ENCODE results near the gene GATAD2A. TPM values are rescaled to one million over a fixed set of nuclear protein-coding genes. Genes with fewer than 3 reads are reported as not detected.
A peak's percentile ranks its signal among the peaks of the same experiment; 100 is the strongest.

Gene GATAD2A
- total RNA-seq, 2 experiments from 2014 or later = 91.2 to 100 TPM

GRCh38 chr19:19505669-19506326, 100.3 kb downstream of the GATAD2A start:
- no peaks in the 10 kb centered on the region for H3K4me1 Mint-ChIP-seq (ENCODE audit: low read depth)
- no peaks in the 10 kb centered on the region for H3K27me3 Mint-ChIP-seq (ENCODE audit: low read depth)
- CTCF ChIA-PET = no interaction called here
- intact Hi-C loops (cut with micrococcal nuclease) = no loop called here
- no peaks in the 10 kb centered on the region for H3K9me3 Mint-ChIP-seq
- H3K4me3 Mint-ChIP-seq = no peak overlapping the region
- DNase-seq = no peak
- H3K27ac Mint-ChIP-seq = no peak overlapping the region
- H3K36me3 Mint-ChIP-seq (ENCODE audit: low read depth) = peaks cover 19% of the 10 kb centered on the region

GRCh38 chr19:19506592-19506991, 101.1 kb downstream of the GATAD2A start:
- no peaks in the 10 kb centered on the region for H3K9me3 Mint-ChIP-seq
- DNase-seq = no peak
- H3K36me3 Mint-ChIP-seq (ENCODE audit: low read depth) = peaks cover 17% of the 10 kb centered on the region
- H3K27ac Mint-ChIP-seq = peak overlapping the region; percentile 36
- H3K27me3 Mint-ChIP-seq (ENCODE audit: low read depth) = no peaks in the 10 kb centered on the region
- H3K4me3 Mint-ChIP-seq = no peak overlapping the region
- no peaks in the 10 kb centered on the region for H3K4me1 Mint-ChIP-seq (ENCODE audit: low read depth)
- intact Hi-C loops (cut with micrococcal nuclease) = no loop called here
- CTCF ChIA-PET = no interaction called here

GRCh38 chr19:19507354-19507753, 101.9 kb downstream of the GATAD2A start:
- no peak overlapping the region for H3K27ac Mint-ChIP-seq
- H3K36me3 Mint-ChIP-seq (ENCODE audit: low read depth) = peaks cover 13% of the 10 kb centered on the region
- H3K4me3 Mint-ChIP-seq = no peak overlapping the region
- intact Hi-C loops (cut with micrococcal nuclease) = no loop called here
- no peaks in the 10 kb centered on the region for H3K4me1 Mint-ChIP-seq (ENCODE audit: low read depth)
- CTCF ChIA-PET = interaction anchor here (1.1 kb wide), 1 partner anchor 16 kb away, joined by 4 read pairs; no protein-coding TSS in a partner anchor
- no peak for DNase-seq
- H3K9me3 Mint-ChIP-seq = no peaks in the 10 kb centered on the region
- no peaks in the 10 kb centered on the region for H3K27me3 Mint-ChIP-seq (ENCODE audit: low read depth)

- Mint-ChIP-seq H3K27me3 (ENCODE audit: low read depth) (no peaks in the 10 kb centered on the region), H3K4me1 (ENCODE audit: low read depth) (no peaks in the 10 kb centered on the region), H3K27ac (no peak overlapping the region), H3K9me3 (no peaks in the 10 kb centered on the region), H3K4me3 (no peak overlapping the region), H3K36me3 (ENCODE audit: low read depth) (peaks cover 10% of the 10 kb centered on the region)
- CTCF ChIA-PET = interaction anchor here (0.7 to 1.4 kb wide), 5 partner anchors 17 to 1046 kb away, joined by 3 to 4 read pairs (median 3); no protein-coding TSS in a partner anchor
- intact Hi-C loops (cut with micrococcal nuclease) = no loop called here
- no peak for DNase-seq
Measured at GRCh38 chr19:19508217-19508616, 102.7 kb downstream of the GATAD2A start.

GRCh38 chr19:19510432-19510831, 105.0 kb downstream of the GATAD2A start:
- intact Hi-C loops (cut with micrococcal nuclease) = no loop called here
- H3K27ac Mint-ChIP-seq = no peak overlapping the region
- peaks cover 13% of the 10 kb centered on the region for H3K36me3 Mint-ChIP-seq (ENCODE audit: low read depth)
- CTCF ChIA-PET = interaction anchor here (1.2 to 2.7 kb wide), 5 partner anchors 20 to 148 kb away, joined by 3 to 11 read pairs (median 4); partner anchors contain the start of gene GMIP
- peaks cover 2% of the 10 kb centered on the region for H3K4me1 Mint-ChIP-seq (ENCODE audit: low read depth)
- no peaks in the 10 kb centered on the region for H3K9me3 Mint-ChIP-seq
- no peak for DNase-seq
- no peaks in the 10 kb centered on the region for H3K27me3 Mint-ChIP-seq (ENCODE audit: low read depth)
- H3K4me3 Mint-ChIP-seq = no peak overlapping the region

GRCh38 chr19:19513682-19514081, 108.2 kb downstream of the GATAD2A start:
- no peaks in the 10 kb centered on the region for H3K9me3 Mint-ChIP-seq
- intact Hi-C loops (cut with micrococcal nuclease) = no loop called here
- H3K36me3 Mint-ChIP-seq (ENCODE audit: low read depth) = peaks cover 6% of the 10 kb centered on the region
- H3K4me3 Mint-ChIP-seq = peak overlapping the region; percentile 39
- H3K4me1 Mint-ChIP-seq (ENCODE audit: low read depth) = peaks cover 19% of the 10 kb centered on the region
- no peaks in the 10 kb centered on the region for H3K27me3 Mint-ChIP-seq (ENCODE audit: low read depth)
- DNase-seq = no peak
- no peak overlapping the region for H3K27ac Mint-ChIP-seq
- CTCF ChIA-PET = no interaction called here

GRCh38 chr19:19514215-19514657, 108.8 kb downstream of the GATAD2A start:
- Mint-ChIP-seq H3K4me3 (peak overlapping the region; percentile 39), H3K27ac (no peak overlapping the region), H3K4me1 (ENCODE audit: low read depth) (peaks cover 22% of the 10 kb centered on the region), H3K36me3 (ENCODE audit: low read depth) (peaks cover 9% of the 10 kb centered on the region), H3K27me3 (ENCODE audit: low read depth) (no peaks in the 10 kb centered on the region), H3K9me3 (no peaks in the 10 kb centered on the region)
- intact Hi-C loops (cut with micrococcal nuclease) = no loop called here
- CTCF ChIA-PET = no interaction called here
- no peak for DNase-seq

- H3K9me3 Mint-ChIP-seq = no peaks in the 10 kb centered on the region
- H3K36me3 Mint-ChIP-seq (ENCODE audit: low read depth) = peaks cover 15% of the 10 kb centered on the region
- H3K27me3 Mint-ChIP-seq (ENCODE audit: low read depth) = no peaks in the 10 kb centered on the region
- H3K4me1 Mint-ChIP-seq (ENCODE audit: low read depth) = peaks cover 30% of the 10 kb centered on the region
- DNase-seq = no peak
- intact Hi-C loops (cut with micrococcal nuclease) = loop anchor here (5.0 kb wide), 1 partner anchor 127 kb away; the partner anchor contains the start of gene GMIP
- CTCF ChIA-PET = interaction anchor here (1.0 to 1.4 kb wide), 2 partner anchors 15 to 17 kb away, joined by 3 to 5 read pairs; no protein-coding TSS in a partner anchor
- H3K4me3 Mint-ChIP-seq = peak within 1 kb of the TSS; percentile 86
- peak within 1 kb of the TSS; percentile 96 for H3K27ac Mint-ChIP-seq
Measured at GRCh38 chr19:19514881-19515641, 109.6 kb downstream of the GATAD2A start, which contains the start of gene TSSK6. Gene TSSK6 (minus strand): TSS chr19:19515548. CDS start chr19:19515427, 121 bp downstream.

GRCh38 chr19:19515642-19516519, 110.4 kb downstream of the GATAD2A start, which contains the start of gene NDUFA13:
Gene NDUFA13 (plus strand): TSS chr19:19516225. CDS start chr19:19516239, 14 bp downstream.
- Mint-ChIP-seq H3K36me3 (ENCODE audit: low read depth) (peaks cover 21% of the 10 kb centered on the region), H3K4me1 (ENCODE audit: low read depth) (peaks cover 35% of the 10 kb centered on the region), H3K4me3 (peak within 1 kb of the TSS; percentile 86), H3K27me3 (ENCODE audit: low read depth) (no peaks in the 10 kb centered on the region), H3K27ac (peak within 1 kb of the TSS; percentile 96), H3K9me3 (no peaks in the 10 kb centered on the region)
- DNase-seq = peak; percentile 96
- intact Hi-C loops (cut with micrococcal nuclease) = loop anchor here (1.0 to 5.0 kb wide), 4 partner anchors 27 to 324 kb away; partner anchors contain the start of genes BORCS8, GMIP and RFXANK
- CTCF ChIA-PET = interaction anchor here (0.6 to 1.4 kb wide), 3 partner anchors 15 to 36 kb away, joined by 3 to 5 read pairs (median 3); no protein-coding TSS in a partner anchor

- Mint-ChIP-seq H3K4me3 (peak overlapping the region; percentile 86), H3K4me1 (ENCODE audit: low read depth) (peaks cover 45% of the 10 kb centered on the region), H3K27me3 (ENCODE audit: low read depth) (no peaks in the 10 kb centered on the region), H3K36me3 (ENCODE audit: low read depth) (peaks cover 25% of the 10 kb centered on the region), H3K27ac (peak overlapping the region; percentile 96), H3K9me3 (no peaks in the 10 kb centered on the region)
- intact Hi-C loops (cut with micrococcal nuclease) = loop anchor here (5.0 kb wide), 1 partner anchor 125 kb away; the partner anchor contains the start of gene GMIP
- no peak for DNase-seq
- CTCF ChIA-PET = interaction anchor here (1.0 to 1.2 kb wide), 2 partner anchors 16 to 70 kb away, joined by 3 to 5 read pairs; no protein-coding TSS in a partner anchor
Measured at GRCh38 chr19:19517235-19517619, 111.8 kb downstream of the GATAD2A start.

GRCh38 chr19:19520989-19521388, 115.5 kb downstream of the GATAD2A start:
- Mint-ChIP-seq H3K4me1 (ENCODE audit: low read depth) (peaks cover 48% of the 10 kb centered on the region), H3K9me3 (no peaks in the 10 kb centered on the region), H3K36me3 (ENCODE audit: low read depth) (peaks cover 21% of the 10 kb centered on the region), H3K27me3 (ENCODE audit: low read depth) (no peaks in the 10 kb centered on the region), H3K4me3 (no peak overlapping the region), H3K27ac (no peak overlapping the region)
- CTCF ChIA-PET = interaction anchor here (0.9 kb wide), 1 partner anchor 11 kb away, joined by 5 read pairs; no protein-coding TSS in a partner anchor
- intact Hi-C loops (cut with micrococcal nuclease) = no loop called here
- DNase-seq = no peak

All from activated naive CD4-positive, alpha-beta T cell treated with anti-CD3 and anti-CD28 coated beads for 36 hours (primary cell).